Right lobe of liver (tissue), 6 donors: ENCODE results near the gene MAST4. TPM values are rescaled to one million over a fixed set of nuclear protein-coding genes. Genes with fewer than 3 reads are reported as not detected.

ENCODE experiments used
- ATAC-seq, 4 donors: fragments of 200-7000 bp; cut with Tn5 transposase; one replicate each; pipeline ENCODE4 v1.9.1; 2020; ENCODE audit warnings: mild to moderate bottlenecking in 4 of 4, moderate library complexity in 4 of 4
- DNase-seq, 3 donors: peaks; one replicate each; pipeline ENCODE4 v3.0.0-alpha.2; 2020
- H3K27ac ChIP-seq, 3 donors: fragments of 200-600 bp; one replicate each; pipeline ENCODE4 v1.8.0; 2022
- H3K27me3 ChIP-seq, 2 donors: fragments of 200-600 bp; one replicate each; pipeline ENCODE4 v1.8.0; 2022
- H3K36me3 ChIP-seq, 4 donors: fragments of 200-600 bp; sonication (generic) in 1 of 4; one replicate each; pipeline versions ENCODE4 v1.5.1 to v1.8.0; 2017 to 2022; ENCODE audit warnings: control low read depth in 1 of 4
- H3K4me1 ChIP-seq, 4 donors: fragments of 200-600 bp; sonication (generic) in 1 of 4; one replicate each; pipeline versions ENCODE4 v1.5.1 to v1.8.0; 2017 to 2022; ENCODE audit warnings: control low read depth in 1 of 4
- H3K4me3 ChIP-seq, 3 donors: fragments of 200-600 bp; one replicate each; pipeline ENCODE4 v1.8.0; 2022
- H3K9me3 ChIP-seq, 4 donors: fragments of 200-600 bp; sonication (generic) in 1 of 4; one replicate each; pipeline versions ENCODE4 v1.5.1 to v1.8.0; 2017 to 2022; ENCODE audit warnings: control low read depth in 1 of 4
- POLR2A ChIP-seq: fragments of 450-650 bp; IDR thresholded peaks from one replicate; pipeline ENCODE4 v1.6.1; 2017; ENCODE audit warnings: antibody characterized with exemption, mild to moderate bottlenecking
- WGBS: methylation state at CpG from one replicate; pipeline ENCODE4 v1.1.6; 2018; ENCODE audit warnings: low coverage, low lambda C conversion rate; ENCODE audit not compliant: insufficient coverage; ENCODE audit errors: missing lambda C conversion rate; 5-methylcytosine and 5-hydroxymethylcytosine counted together
- intact Hi-C, 2 donors: fragments of 100-400 bp; cut with DNase I; formaldehyde crosslinking; loops; one replicate each; pipeline versions ENCODE4 v1.11.2 to v1.14.1; 2022
- total RNA-seq, 6 experiments: library from RNA; depleted of rRNA in 2 of 6; stranded (reverse); fragments of >200 nt in 2 of 6; fragmentation: NEBNext Ultra II Directional in 3 of 6; extraction: Animal tissue kit (Norgen Biotek cat#: 25700) in 3 of 6; gene quantifications; one replicate each; pipeline versions ENCODE4 v1.1.0 to v1.2.4, GENCODE V29; 2016 to 2023
- TF ChIP-seq, protein P1 (sequence below), 4 donors: fragments of 200-600 bp in 3 of 4; fragments of 450-650 bp in 1 of 4; IDR thresholded peaks; one replicate each; pipeline versions ENCODE4 v1.5.1 to v1.8.0; 2016 to 2022; ENCODE audit warnings: antibody characterized with exemption in 4 of 4, mild to moderate bottlenecking in 2 of 4
- donor health status: DM: no; HTN: yes; CAD: no.
- donor health status: DM: no; HTN: no; CAD: no.
- donor health status: DM: no; HTN: no; CAD: no.
- donor health status: DM: no; HTN: yes; CAD: no.
- donor health status: DM: no; HTN: yes; CAD: no.

Gene MAST4
- total RNA-seq, 6 experiments from 2014 or later: 9.4 to 23.5 (median 13.9) TPM

GRCh38 chr5:67211926-67212325 is 615.7 kb downstream of the MAST4 start:
- WGBS: 70% methylated on average over 2 of the region's 2 CpGs
- TF ChIP-seq POLR2A: no peak
- TF ChIP-seq, protein P1, sequence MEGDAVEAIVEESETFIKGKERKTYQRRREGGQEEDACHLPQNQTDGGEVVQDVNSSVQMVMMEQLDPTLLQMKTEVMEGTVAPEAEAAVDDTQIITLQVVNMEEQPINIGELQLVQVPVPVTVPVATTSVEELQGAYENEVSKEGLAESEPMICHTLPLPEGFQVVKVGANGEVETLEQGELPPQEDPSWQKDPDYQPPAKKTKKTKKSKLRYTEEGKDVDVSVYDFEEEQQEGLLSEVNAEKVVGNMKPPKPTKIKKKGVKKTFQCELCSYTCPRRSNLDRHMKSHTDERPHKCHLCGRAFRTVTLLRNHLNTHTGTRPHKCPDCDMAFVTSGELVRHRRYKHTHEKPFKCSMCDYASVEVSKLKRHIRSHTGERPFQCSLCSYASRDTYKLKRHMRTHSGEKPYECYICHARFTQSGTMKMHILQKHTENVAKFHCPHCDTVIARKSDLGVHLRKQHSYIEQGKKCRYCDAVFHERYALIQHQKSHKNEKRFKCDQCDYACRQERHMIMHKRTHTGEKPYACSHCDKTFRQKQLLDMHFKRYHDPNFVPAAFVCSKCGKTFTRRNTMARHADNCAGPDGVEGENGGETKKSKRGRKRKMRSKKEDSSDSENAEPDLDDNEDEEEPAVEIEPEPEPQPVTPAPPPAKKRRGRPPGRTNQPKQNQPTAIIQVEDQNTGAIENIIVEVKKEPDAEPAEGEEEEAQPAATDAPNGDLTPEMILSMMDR (IDR thresholded peaks at IDR 0.05): no peak
- Histone ChIP-seq H3K36me3 (no peaks in the 10 kb centered on the region), H3K4me3 (no peak overlapping the region), H3K27ac (no peak overlapping the region), H3K4me1 (peaks cover 0 to 23% (median 14%) of the 10 kb centered on the region in 4 donors), H3K9me3 (no peaks in the 10 kb centered on the region), H3K27me3 (no peaks in the 10 kb centered on the region)
- ATAC-seq (no peak), DNase-seq (no peak)
- intact Hi-C loops: no loop called here

GRCh38 chr5:67214036-67214435 is 617.8 kb downstream of the MAST4 start:
- 82% methylated on average over 5 of the region's 6 CpGs for WGBS
- no peak overlapping the region for H3K27ac ChIP-seq
- intact Hi-C loops: no loop called here

GRCh38 chr5:67214707-67215447 is 618.7 kb downstream of the MAST4 start:
- Histone ChIP-seq H3K4me3 (peak overlapping the region in 1 of 3 donors; percentile 39), H3K4me1 (peaks cover 0 to 25% (median 14%) of the 10 kb centered on the region in 4 donors), H3K9me3 (no peaks in the 10 kb centered on the region), H3K36me3 (no peaks in the 10 kb centered on the region), H3K27me3 (no peaks in the 10 kb centered on the region), H3K27ac (peak overlapping the region; percentile 87 to 94 (median 91))
- no peak for TF ChIP-seq POLR2A
- TF ChIP-seq, protein P1 (IDR thresholded peaks at IDR 0.05): peak in 1 of 4 donors; percentile 19
- ATAC-seq (peak; percentile 63 to 71 (median 66)), DNase-seq (peak; percentile 73 to 84 (median 79))
- 34% methylated on average over 12 of the region's 12 CpGs for WGBS
- intact Hi-C loops: no loop called here

More at GRCh38 chr5:67214036-67214435, 617.8 kb downstream of the MAST4 start:
- DNase-seq (no peak), ATAC-seq (no peak)
- H3K9me3 ChIP-seq: no peaks in the 10 kb centered on the region
- H3K4me3 ChIP-seq: no peak overlapping the region
- H3K4me1 ChIP-seq: peaks cover 0 to 25% (median 14%) of the 10 kb centered on the region in 4 donors
- TF ChIP-seq, protein P1 (IDR thresholded peaks at IDR 0.05): no peak
- TF ChIP-seq POLR2A: no peak
- H3K36me3 ChIP-seq: no peaks in the 10 kb centered on the region
- no peaks in the 10 kb centered on the region for H3K27me3 ChIP-seq

DNA sequence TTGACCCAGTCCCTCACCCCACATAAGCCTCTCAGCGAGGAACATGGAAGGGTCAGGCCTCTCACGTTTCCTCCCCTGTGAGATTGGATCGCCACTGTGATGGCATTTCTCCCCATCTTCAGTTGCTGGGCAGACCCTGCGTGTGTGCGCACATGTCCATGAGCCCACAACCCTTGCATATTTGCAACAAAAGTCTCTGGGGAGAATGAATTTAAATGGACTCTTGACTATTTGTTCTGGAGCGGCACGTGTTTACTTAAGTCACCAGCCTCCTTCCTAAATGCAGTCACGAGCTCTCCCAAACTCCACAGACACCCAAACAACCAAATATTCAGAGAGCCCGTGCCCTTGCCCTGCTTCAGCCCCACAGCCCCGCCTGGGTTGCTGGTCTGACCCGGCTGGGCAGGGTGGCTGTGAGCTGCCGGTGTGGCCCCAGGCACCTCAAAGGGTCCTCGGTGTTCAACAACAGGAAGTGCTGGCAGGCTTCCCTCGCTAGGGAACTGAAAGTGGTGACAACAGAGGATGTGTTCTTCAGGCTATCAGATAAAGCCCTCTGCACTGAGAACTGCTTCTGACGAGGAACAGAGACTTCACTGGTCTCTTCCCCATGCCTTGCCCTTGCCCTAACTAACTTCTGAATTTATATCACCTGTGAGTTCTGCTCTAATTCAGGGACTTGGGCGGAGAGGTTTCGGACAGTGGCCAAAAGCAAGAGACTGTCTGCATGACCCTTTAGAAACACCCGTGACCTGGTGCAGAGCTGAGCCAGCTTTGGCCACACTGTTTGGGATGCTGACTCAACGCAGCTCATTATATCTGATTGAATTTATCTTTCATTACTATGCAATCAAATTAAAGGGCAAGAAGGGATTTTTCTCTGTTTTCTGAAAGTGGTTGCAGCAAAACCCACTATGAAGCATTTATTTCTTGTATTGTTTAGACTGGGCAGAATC is 619.6 kb downstream of the MAST4 start:
- intact Hi-C loops: no loop called here
- Histone ChIP-seq H3K27ac (peak overlapping the region; percentile 87 to 94 (median 91)), H3K27me3 (no peaks in the 10 kb centered on the region), H3K4me1 (peaks cover 0 to 25% (median 14%) of the 10 kb centered on the region in 4 donors), H3K36me3 (no peaks in the 10 kb centered on the region), H3K9me3 (no peaks in the 10 kb centered on the region), H3K4me3 (peak overlapping the region; percentile 6 to 39 (median 29))
- ATAC-seq: peak; percentile 88 to 93 (median 90)
- TF ChIP-seq, protein P1 (IDR thresholded peaks at IDR 0.05): no peak
- peak; percentile 47 for TF ChIP-seq POLR2A
- peak; percentile 91 to 95 (median 92) for DNase-seq
- 3% methylated on average over 10 of the region's 19 CpGs for WGBS
